GM19099 (cell line): Measurements from ENCODE around the gene SPOCK1.

Experiments
- POLR2A ChIP-seq: IDR thresholded peaks from 3 replicates; pipeline ENCODE4 v1.6.1; 2011; ENCODE audit warnings: low read depth; ENCODE audit not compliant: insufficient read length; ENCODE audit errors: extremely low read depth

Gene SPOCK1

DNA sequence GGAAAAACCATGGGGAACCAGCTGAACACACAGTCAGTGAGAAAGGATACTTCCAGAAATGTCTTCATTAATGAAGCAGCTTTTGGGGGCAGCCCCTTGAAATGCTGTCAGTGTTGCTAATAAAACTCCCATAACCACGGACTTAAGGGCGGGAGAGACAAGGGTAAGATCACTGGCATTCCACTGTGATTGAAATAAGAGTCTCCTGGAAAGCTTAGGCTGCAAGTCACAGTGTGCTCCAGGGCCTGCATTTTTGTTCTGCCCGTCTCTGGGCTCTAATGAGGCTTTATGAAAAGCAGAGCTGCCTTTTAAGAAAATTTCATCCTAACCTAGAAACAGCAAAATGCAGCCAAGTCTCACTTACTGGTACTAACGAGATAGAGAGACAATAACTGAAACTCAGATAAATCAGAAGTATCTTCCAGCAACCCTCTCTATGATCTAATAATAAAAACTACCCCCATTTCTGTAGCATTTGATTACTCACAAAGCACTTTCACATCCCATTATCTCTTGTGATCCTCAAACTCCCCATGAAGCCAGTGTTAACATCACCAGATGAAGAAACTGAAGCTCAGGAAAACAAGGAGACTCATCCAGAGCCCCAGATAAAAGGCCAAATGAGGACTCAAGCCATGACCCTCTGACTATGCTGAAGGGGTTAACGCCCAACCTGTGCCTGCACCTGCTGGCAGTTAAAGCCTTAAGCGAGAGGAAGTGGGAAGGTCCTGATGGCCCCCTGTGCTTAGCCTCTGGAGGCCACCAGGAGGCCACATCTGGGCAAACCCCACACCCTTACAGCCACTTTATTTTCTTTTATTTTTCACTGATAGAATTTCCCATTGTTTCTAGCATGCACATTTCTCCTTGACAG, 37.5 kb downstream of the SPOCK1 start:
- TF ChIP-seq POLR2A = no peak

DNA sequence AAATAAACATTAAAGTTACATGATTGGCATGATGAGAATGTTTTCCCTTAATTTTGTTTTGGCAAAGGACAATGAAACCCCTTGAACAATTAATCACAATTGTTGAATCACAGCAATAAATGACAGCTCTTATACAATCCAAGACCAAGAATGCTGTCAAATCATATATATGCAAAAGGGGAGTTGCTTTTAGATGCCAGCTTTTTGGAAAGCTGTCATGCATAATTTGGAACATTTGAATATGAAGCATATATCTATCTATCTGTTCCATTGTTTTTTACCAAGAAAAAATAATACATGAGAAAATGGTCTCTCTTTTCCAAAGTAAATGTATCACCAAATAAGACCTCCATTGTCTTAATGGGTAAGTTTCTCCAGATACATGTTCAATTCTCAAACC, 44.5 kb downstream of the SPOCK1 start:
- no peak for TF ChIP-seq POLR2A

GRCh38 chr5:137453483-137454080, 45.5 kb downstream of the SPOCK1 start:
- no peak for TF ChIP-seq POLR2A

GRCh38 chr5:137450759-137451158, 48.4 kb downstream of the SPOCK1 start:
- no peak for TF ChIP-seq POLR2A

DNA sequence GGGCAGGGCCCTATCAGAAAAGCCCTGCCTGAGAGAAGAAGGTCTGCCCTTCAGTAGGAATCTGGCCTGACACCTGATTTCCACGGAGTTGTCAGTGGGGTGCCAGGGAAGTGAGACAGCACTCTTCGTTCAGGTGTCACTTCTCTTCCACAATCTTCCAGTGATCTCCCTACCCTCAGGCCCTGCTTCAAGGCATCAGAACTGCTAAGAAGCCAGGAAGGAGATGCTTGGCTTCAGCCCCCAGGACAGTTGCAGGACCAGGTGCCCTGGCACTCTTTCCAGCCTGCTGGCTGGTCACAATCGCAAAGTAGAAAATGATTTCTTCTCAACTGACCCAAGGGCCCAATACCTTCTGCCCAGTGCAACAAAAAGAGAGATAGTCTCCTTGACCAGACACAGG, 50.3 kb downstream of the SPOCK1 start:
- no peak for TF ChIP-seq POLR2A

- TF ChIP-seq POLR2A = no peak
These were observed 52.5 kb downstream of the SPOCK1 start for GRCh38 chr5:137446615-137447014.

GRCh38 chr5:137446151-137446550, 53.0 kb downstream of the SPOCK1 start:
- TF ChIP-seq POLR2A = no peak

- no peak for TF ChIP-seq POLR2A
These were observed 56.5 kb downstream of the SPOCK1 start for GRCh38 chr5:137442660-137443059.

DNA sequence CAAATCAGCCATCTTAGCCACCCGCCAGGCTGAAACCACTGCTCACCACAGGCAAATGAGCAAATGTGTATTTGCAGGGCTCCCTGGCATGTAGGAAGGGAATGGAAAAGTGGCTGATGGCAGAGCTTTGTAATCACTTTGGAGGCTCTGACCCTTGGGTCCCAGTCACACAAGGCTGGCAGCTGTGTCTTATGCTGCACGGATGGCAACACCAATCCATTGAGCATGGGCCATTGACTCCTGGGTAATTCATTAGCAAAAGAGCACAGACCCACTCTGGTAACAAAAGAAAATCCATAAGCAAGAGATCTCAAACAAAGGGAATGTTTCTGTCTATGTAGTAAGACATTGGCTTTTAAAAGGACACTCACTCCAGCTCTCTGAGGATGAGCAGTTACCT, 57.6 kb downstream of the SPOCK1 start:
- TF ChIP-seq POLR2A = no peak

GRCh38 chr5:137440795-137441194, 58.3 kb downstream of the SPOCK1 start:
- no peak for TF ChIP-seq POLR2A

GRCh38 chr5:137439645-137440044, 59.5 kb downstream of the SPOCK1 start:
- TF ChIP-seq POLR2A = no peak

- TF ChIP-seq POLR2A = no peak
These were observed 60.2 kb downstream of the SPOCK1 start for GRCh38 chr5:137438932-137439331.

- no peak for TF ChIP-seq POLR2A
These were observed 61.4 kb downstream of the SPOCK1 start for GRCh38 chr5:137437774-137438173.

- no peak for TF ChIP-seq POLR2A
These were observed 65.6 kb downstream of the SPOCK1 start for GRCh38 chr5:137433539-137433938.

GRCh38 chr5:137432376-137432775, 66.8 kb downstream of the SPOCK1 start:
- TF ChIP-seq POLR2A = no peak

DNA sequence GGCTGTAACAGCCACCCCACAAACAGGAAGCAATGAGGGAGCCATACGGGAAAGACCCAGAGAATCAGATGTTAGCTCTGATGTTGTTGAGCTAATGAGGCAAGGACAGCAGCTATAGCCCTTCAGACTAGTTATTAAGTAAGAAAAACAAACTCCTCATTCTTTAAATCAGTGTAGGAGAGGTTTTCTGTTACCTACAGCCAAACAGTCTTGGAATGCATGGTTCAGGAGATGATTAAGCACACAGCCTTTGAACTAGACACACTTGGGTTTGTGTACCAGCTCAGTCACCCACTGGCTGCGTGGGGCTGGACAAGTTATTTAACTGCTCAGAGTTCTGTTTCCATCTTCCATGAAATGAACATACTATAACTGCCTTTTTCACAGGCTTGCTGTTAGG, 68.1 kb downstream of the SPOCK1 start:
- no peak for TF ChIP-seq POLR2A
